NT2/D1 (cell line): Measurements from ENCODE around the gene HTN3.
"Not testable (repeated sequence)": the region's sequence is repeated elsewhere in the genome, so short reads cannot be mapped to it uniquely, and the experiment has no call there.

Experiments
- DNase-seq: peaks from one replicate; pipeline ENCODE4 v3.0.0-alpha.2; 2011; ENCODE audit warnings: low read depth, low spot score
- H3K27me3 ChIP-seq: 2 replicates; pipeline ENCODE4 v1.6.0; 2011; ENCODE audit warnings: mild to moderate bottlenecking; ENCODE audit not compliant: insufficient read length, insufficient read depth
- H3K36me3 ChIP-seq: 2 replicates; pipeline ENCODE4 v1.6.1; 2011; ENCODE audit warnings: mild to moderate bottlenecking, low read length, mixed read lengths; ENCODE audit not compliant: insufficient read depth, insufficient read length
- H3K4me1 ChIP-seq: 2 replicates; pipeline ENCODE4 v1.5.1; 2011; ENCODE audit not compliant: insufficient read depth, insufficient read length
- H3K4me3 ChIP-seq: 2 replicates; pipeline ENCODE4 v1.5.1; 2011; ENCODE audit warnings: low read depth; ENCODE audit not compliant: insufficient read length
- H3K9ac ChIP-seq: 2 replicates; pipeline ENCODE4 v1.6.0; 2011; ENCODE audit warnings: low read depth; ENCODE audit not compliant: insufficient read length
- H3K9me3 ChIP-seq: 2 replicates; pipeline ENCODE4 v1.5.1; 2011; ENCODE audit warnings: mild to moderate bottlenecking, low read length; ENCODE audit not compliant: insufficient read depth
- SUZ12 ChIP-seq: IDR thresholded peaks from 2 replicates; pipeline ENCODE4 v1.6.1; 2011; ENCODE audit not compliant: insufficient read length, insufficient read depth; ENCODE audit errors: extremely low read depth
- YY1 ChIP-seq: IDR thresholded peaks from 2 replicates; pipeline ENCODE4 v1.6.1; 2011; ENCODE audit not compliant: insufficient read length, insufficient read depth
- ZNF274 ChIP-seq: IDR thresholded peaks from 2 replicates; pipeline ENCODE4 v1.6.1; 2011; ENCODE audit warnings: mild to moderate bottlenecking, low read depth, low read length

HTN3 gene

GRCh38 chr4:70028159-70028558 is at the start of gene HTN3:
HTN3 (plus strand) TSS chr4:70028459; CDS start chr4:70030741, 2,282 bp downstream.
- not testable (repeated sequence) for DNase-seq, H3K4me3 ChIP-seq, H3K9ac ChIP-seq, H3K4me1 ChIP-seq, H3K36me3 ChIP-seq, H3K9me3 ChIP-seq, H3K27me3 ChIP-seq

GRCh38 chr4:69984030-69984443 is 44.2 kb upstream of the HTN3 start:
- Histone ChIP-seq H3K4me3 (no peak overlapping the region), H3K9ac (no peak overlapping the region), H3K27me3 (no peaks in the 10 kb centered on the region), H3K4me1 (no peaks in the 10 kb centered on the region), H3K36me3 (no peaks in the 10 kb centered on the region), H3K9me3 (no peaks in the 10 kb centered on the region)
- DNase-seq: no peak
- TF ChIP-seq YY1 (no peak), ZNF274 (no peak), SUZ12 (no peak)

DNA sequence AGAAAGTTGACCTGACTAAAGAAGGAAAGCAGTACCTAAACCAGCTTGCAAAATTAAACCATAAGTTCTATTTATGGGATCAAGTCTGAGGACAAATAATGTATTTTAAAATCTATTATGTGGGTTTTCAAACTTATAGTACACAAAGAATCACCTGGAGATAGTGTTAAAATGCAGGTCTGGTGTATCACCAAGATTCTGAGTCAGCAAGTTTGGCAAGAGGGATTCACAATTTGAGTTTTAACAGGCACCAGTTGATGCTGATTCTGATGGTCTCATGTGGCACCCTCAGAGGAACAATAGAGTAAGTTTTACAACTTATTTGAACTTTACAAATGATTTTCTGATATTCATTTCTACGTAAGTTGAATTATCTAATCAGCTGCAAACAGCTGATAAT is 41.6 kb upstream of the HTN3 start:
- Histone ChIP-seq H3K36me3 (no peaks in the 10 kb centered on the region), H3K9me3 (no peaks in the 10 kb centered on the region), H3K9ac (no peak overlapping the region), H3K4me3 (no peak overlapping the region), H3K4me1 (no peaks in the 10 kb centered on the region), H3K27me3 (no peaks in the 10 kb centered on the region)
- no peak for DNase-seq
- TF ChIP-seq ZNF274: no peak
- TF ChIP-seq YY1: no peak
- no peak for TF ChIP-seq SUZ12

DNA sequence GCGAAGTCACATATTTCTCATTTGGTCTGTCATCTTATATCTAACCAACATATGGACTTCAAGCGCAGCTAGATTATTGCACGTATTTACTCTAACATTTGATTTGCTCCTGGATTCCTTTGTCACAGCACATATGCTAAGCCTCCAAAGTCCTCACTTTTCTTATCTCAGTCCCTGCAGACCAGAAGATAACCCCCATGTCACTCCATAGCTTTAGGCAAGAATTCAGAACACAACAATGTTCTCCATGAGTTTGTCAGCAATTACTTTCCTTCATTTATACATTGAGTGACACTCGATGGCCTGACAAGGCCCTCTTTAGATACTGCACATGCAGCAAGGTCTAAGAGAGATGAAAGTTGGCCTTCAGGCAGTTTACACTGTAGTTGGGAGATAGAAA is 37.2 kb upstream of the HTN3 start:
- TF ChIP-seq SUZ12 (no peak), YY1 (no peak), ZNF274 (no peak)
- DNase-seq: no peak
- H3K9ac ChIP-seq: no peak overlapping the region

GRCh38 chr4:69994782-69995181 is 33.5 kb upstream of the HTN3 start:
- TF ChIP-seq SUZ12 (no peak), ZNF274 (no peak), YY1 (no peak)
- no peak overlapping the region for H3K4me3 ChIP-seq
- H3K4me1 ChIP-seq: no peaks in the 10 kb centered on the region
- no peaks in the 10 kb centered on the region for H3K36me3 ChIP-seq
- H3K9me3 ChIP-seq: no peaks in the 10 kb centered on the region
- DNase-seq: no peak
- no peak overlapping the region for H3K9ac ChIP-seq
- no peaks in the 10 kb centered on the region for H3K27me3 ChIP-seq

More for the DNA sequence above, 37.2 kb upstream of the HTN3 start:
- Histone ChIP-seq H3K9me3 (no peaks in the 10 kb centered on the region), H3K4me3 (no peak overlapping the region), H3K27me3 (no peaks in the 10 kb centered on the region), H3K36me3 (no peaks in the 10 kb centered on the region), H3K4me1 (no peaks in the 10 kb centered on the region)

DNA sequence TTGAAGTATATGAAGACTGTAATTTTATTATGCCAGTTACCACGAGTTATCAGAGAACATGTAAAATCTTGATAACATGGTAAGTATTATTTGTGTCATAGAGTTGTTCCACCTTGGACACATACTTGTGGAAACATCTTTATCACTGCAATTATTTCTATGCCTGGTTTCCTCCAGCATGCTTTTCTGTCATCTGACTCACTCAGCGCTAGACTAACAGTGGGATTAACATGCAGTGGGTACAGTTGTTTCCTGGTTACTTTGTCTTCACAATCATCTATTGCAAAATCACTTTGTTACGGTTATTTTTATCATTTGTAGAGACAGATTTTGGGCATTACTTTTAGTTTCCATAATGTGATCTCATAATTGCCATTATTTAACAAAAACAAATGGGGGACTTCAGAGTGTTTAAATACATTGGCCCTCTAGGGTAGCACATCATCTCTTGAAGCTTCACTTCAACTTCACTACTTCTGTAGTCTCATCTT is 32.7 kb upstream of the HTN3 start, which contains the start of gene STATH:
STATH (plus strand) TSS at position 441 of the 491 bp plus-strand sequence. CDS start 2,472 bp downstream, outside the sequence.
- H3K4me1 ChIP-seq: no peaks in the 10 kb centered on the region
- H3K36me3 ChIP-seq: no peaks in the 10 kb centered on the region
- H3K4me3 ChIP-seq: no peak within 1 kb of the TSS
- TF ChIP-seq ZNF274 (no peak), YY1 (no peak), SUZ12 (no peak)
- no peaks in the 10 kb centered on the region for H3K9me3 ChIP-seq
- H3K9ac ChIP-seq: no peak within 1 kb of the TSS
- no peak for DNase-seq
- H3K27me3 ChIP-seq: no peaks in the 10 kb centered on the region

DNA sequence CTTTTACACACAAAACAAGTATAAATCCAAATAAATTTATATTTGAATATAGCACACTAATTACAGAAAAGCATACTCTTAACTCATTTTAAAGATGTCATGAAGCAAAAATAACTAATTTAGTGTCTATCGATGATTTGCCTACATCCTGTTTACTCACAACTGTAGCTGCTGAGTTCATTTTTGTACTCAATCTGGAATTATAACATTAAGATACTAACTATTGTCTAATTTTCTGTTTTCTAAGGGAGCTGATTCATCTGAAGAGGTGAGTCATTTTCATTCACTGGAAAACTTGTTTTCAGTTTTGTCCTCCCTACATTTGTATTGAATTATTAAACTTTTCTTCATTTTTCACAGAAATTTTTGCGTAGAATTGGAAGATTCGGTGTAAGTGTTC is 28.8 kb upstream of the HTN3 start:
- TF ChIP-seq SUZ12 (no peak), ZNF274 (no peak), YY1 (no peak)
- DNase-seq: no peak
- Histone ChIP-seq H3K9ac (no peak overlapping the region), H3K36me3 (no peaks in the 10 kb centered on the region), H3K27me3 (no peaks in the 10 kb centered on the region), H3K4me1 (no peaks in the 10 kb centered on the region), H3K4me3 (no peak overlapping the region), H3K9me3 (no peaks in the 10 kb centered on the region)
